Fibroblast of skin of abdomen (primary cell): Measurements from ENCODE around the gene SLC25A23. TPM values are rescaled to one million over a fixed set of nuclear protein-coding genes. Genes with fewer than 3 reads are reported as not detected.
A peak's percentile ranks its signal among the peaks of the same experiment; 100 is the strongest.
"Not testable (repeated sequence)": the region's sequence is repeated elsewhere in the genome, so short reads cannot be mapped to it uniquely, and the experiment has no call there.

Source experiments
- DNase-seq: peaks from one replicate; pipeline ENCODE4 v3.0.0-alpha.2; 2013
- polyA plus RNA-seq, 2 experiments: library from polyadenylated mRNA; unstranded; fragments of 120-200 nt; gene quantifications; one replicate each; pipeline ENCODE4 v1.2.1, GENCODE V29; 2013; ENCODE audit not compliant: insufficient read length in 2 of 2

The SLC25A23 gene
- 61.3 TPM for polyA plus RNA-seq (2013, experiment 1 of 2; ENCODE audit: insufficient read length)
- 63.3 TPM for polyA plus RNA-seq (2013, experiment 2 of 2; ENCODE audit: insufficient read length)

DNA sequence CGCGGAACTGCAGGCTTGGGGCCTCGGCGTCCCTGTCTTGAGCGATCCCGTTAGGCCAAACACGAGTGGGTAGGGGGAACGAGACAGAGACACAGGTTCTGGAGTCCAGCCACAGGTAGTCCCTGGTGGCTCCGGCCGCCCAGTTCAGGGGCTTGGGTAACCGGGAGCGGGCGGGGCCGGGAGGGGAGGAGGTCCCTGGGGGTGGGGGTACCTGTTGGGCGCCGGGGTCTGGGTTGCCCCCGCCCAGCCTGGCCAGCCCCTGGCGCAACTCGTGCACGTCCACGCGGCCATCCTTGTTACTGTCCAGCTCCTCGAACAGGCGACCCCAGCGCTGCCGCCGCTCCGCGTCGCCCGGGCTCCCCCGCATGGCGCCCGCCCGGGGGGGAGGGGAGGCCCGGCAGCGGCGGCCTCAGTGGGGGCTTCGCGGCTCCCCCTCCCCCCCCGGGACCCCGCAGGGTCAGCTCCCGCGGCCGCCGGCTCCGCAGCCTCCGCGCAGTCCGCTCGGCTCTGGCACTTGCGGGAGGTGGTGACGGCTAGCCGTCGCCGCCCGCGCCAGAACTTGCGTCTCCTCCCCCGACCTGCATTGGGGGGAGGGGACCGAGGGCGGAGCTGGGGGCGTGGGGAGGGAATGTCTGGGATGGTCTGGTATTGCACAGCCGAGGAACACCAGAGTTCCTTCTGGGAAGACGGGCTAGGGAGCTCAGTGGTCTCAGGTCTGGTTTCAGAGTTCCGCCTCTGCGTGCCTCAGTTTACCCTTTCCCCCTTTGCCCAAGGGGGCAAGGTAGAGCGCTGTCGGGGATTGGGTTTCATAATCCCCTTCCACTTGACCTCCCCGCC, at the start of gene SLC25A23:
Gene SLC25A23 (minus strand): TSS at position 531 of the 837 bp plus-strand sequence. CDS start 164 bp downstream, at position 367.
- peak; percentile 82 for DNase-seq

DNA sequence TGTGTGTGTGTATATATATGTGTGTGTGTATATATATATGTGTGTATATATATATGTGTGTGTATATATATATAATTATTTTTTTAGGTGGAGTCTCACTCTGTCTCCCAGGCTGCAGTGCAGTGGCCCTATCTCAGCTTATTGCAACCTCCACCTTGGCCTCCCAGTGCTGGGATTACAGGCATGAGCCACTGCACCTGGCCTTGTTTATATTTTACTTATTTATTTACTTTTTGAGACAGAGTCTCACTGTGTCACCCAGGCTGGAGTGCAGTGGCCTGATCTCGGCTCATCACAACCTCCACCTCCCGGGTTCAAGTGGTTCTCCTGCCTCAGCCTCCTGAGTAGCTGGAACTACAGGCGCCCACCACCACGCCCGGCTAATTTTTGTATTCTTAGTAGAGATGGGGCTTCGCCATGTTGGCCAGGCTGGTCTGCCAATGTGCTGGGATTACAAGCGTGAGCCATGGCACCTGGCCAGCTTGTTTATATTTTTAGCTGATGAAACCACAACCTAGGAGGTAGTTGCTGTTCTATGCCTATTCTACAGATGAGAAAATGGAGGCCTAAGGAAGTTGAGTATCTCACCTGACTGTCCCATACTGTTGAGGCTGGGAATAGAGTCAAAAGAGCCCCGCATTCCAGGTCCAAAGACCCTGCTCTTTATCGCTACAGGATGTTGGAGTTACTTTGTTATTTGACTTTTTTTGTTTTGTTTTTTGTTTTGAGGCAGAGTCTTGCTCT, 48.6 kb upstream of the SLC25A23 start:
- not testable (repeated sequence) for DNase-seq

DNA sequence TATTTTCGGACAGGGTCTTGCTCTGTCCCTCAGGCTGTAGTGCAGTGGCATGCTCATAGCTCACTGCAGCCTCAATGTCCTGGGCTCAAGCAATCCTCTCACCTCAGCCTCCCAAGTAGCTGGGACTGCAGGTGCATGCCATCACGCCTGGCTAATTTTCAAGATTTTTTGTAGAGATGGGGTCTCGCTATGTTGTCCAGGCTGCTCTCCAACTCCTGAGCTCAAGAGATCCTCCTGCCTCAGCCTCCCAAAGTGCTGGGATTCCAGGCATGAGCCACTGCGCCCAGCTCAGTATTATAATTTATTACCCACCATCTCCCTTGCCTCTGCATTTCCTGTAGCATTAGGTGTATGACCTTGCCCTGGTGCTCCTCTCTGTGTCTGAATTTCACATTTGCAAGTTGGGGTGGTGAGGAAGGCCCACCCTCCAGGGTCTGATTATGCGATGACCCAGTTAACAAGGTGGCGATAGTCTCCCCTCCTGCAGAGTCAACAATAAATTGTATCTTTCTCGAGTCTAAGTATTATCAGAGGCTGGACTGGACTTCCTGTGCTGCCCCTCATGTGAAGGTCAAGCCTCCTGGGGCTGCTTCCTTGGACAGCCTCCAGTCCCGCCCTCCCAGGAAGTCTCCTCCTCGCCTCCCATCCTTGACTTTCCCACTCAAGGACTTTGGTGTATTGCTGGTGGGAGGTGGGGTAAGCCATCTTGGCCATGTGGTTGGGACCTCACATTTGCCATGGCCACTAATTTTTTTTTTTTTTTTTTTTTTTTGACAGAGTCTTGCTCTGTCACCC, 44.0 kb upstream of the SLC25A23 start:
- DNase-seq, result no peak

DNA sequence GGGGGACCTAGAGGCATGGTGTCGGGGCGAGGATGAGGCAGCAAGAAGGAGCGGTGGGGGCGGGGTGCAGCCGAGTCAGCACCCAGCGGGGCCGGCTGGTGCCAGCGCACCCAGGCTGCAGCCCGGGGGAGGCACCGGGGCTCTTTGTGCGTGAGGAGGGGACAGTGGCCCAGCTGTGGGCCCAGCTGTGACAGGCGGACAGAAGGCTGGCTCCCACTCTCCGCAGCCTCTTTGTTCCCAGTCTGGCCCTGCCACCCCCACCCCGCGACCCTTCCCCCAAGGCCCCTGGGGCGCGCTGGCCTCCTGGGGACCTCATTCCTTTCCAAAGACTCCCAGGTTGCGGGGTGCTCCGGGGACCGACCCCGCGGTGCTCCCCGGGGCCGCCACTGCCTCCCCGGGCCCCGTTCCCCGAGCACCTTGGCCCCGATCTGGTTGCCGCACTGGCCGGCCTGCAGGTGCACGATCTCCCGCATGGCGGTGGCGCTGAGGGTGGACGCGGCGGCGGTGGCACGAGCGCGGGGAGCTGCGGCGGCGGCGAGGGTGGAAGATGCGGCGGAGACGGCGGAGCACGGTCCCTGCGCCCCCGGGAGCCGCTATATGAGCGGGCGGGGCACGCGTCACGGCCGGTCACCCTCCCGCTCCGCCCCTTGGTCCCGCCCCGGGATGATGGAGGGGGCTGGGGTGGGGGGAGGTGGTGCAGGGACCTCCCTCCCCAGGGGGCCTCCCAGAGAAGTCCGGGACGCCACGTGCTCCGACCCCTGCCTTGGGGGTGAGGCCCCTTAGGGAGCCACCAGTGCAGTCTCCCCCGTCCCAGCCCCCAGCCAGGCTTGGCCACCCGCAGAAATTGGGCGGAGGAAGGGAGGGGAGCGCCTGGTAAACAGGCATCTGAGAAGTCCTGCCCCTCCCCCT, 42.4 kb upstream of the SLC25A23 start, which contains the start of gene TUBB4A:
Gene TUBB4A (minus strand): TSS at position 570 of the 909 bp plus-strand sequence. CDS start 97 bp downstream, at position 473.
- DNase-seq, result no peak

DNA sequence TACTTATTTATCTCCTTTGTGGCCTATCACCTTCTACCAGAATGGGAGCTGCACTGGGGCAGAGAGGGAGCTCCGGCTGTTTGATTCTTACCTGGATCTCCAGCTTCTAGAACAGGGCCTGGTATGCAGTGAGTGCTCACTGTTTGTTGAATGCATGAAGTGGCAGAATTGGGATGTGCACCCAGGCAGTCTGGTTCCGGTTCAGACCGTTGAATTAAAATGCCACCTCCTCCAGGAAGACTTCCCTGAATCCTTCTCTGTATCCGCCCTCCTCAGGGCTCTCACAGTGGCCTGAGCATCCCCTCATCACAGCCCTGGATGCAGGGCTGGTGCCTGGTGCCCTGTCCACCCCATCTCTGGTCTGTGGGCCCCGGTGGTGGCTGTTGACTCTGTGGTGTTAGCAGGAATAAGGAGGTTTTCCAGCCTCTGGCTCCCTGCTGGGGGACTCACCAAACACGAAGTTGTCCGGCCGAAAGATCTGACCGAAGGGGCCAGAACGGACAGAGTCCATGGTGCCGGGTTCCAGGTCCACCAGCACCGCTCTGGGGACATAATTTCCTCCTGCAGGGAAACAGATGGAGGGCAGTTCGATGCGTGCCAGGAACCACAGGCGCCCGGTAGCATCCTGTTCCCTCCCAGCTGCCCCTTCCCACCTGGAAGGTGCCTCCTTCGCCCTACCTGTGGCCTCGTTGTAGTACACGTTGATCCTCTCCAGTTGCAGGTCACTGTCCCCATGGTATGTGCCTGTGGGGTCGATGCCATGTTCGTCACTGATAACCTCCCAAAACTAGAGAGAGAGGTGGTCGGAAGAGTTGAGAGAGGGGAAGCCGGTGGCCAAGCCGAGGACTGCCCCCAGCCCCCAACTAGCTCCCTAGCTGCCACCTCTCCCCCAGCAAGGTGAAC, 41.5 kb upstream of the SLC25A23 start:
- DNase-seq, result no peak

DNA sequence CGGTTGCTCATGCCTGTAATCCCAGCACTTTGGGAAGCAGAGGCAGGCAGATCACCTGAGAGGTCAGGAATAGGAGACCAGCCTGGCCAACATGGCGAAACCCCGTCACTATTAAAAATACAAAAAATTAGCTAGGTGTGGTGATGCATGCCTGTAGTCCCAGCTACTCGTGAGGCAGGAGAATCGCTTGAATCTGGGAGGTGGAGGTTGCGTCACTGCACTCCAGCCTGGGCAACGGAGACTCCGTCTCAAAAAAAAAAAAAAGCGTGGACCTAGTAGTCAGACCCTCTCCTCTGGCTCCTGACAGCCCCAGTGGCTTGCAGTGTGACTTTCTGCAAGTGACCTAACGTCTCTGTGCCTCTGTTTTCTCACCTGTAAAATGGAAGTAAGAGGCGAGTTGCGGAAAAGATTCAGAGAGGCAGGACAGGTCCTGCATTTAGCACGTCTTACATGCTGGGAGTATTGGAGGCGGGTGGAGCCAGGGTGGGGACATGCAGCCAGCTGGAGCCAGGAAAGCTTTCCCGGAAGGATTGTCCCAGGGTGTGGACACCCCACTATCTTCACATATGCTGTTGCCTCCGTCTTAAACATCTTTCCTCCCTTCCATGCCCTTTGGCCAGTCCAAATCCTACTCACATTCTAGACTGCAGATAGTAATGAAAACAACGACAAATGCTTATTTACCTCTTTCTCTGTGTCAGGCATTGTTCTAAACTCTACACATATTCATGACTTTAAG, 39.6 kb upstream of the SLC25A23 start:
- DNase-seq, result no peak

DNA sequence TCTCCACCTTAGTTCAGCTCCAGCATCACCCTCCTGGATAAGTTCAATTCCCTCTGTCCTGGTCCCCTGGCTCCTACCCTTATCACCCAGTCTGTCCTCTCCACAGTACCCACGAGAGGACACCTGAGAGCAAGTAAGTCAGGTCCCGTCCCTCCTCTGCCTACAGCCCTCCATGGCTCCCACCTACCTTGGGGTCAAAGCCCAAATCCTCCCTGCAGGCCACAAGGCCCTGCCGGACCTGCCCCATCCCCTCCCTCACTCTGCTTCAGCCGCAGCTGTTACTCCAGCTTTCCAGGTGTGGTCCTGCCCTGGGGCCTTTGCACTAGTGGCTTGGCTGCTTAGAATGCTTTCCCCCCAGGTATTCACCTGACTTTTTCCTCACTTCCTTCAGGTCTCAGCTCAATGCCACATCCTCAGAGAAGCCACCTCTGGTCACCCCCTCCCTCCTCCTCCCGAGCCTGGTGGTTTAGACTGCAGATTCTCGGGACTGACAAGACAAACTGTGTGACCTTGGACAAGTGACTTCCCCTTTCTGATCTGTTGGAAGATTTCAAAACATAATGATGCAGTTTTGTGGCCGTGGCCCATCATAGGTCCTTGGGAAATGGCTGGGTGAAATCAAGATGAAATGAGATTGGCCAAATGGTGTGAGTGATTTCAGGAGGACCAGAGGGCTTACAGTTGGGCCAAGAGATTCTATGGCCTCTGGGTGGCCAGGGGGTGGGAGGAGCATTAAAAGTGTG, 38.9 kb upstream of the SLC25A23 start:
- DNase-seq, result no peak

DNA sequence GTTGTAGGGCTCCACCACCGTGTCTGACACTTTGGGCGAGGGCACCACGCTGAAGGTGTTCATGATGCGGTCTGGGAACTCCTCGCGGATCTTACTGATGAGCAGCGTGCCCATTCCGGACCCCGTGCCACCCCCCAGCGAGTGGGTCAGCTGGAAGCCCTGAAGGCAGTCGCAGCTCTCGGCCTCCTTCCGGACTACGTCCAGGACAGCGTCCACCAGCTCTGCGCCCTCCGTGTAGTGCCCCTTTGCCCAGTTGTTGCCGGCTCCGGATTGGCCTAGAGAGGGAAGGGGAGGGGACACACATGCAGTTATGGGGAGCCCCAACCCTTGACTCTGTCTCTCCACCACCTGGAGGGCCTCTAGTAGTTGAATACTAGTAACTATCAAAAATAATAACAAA, 36.4 kb upstream of the SLC25A23 start:
- DNase-seq, result no peak

DNA sequence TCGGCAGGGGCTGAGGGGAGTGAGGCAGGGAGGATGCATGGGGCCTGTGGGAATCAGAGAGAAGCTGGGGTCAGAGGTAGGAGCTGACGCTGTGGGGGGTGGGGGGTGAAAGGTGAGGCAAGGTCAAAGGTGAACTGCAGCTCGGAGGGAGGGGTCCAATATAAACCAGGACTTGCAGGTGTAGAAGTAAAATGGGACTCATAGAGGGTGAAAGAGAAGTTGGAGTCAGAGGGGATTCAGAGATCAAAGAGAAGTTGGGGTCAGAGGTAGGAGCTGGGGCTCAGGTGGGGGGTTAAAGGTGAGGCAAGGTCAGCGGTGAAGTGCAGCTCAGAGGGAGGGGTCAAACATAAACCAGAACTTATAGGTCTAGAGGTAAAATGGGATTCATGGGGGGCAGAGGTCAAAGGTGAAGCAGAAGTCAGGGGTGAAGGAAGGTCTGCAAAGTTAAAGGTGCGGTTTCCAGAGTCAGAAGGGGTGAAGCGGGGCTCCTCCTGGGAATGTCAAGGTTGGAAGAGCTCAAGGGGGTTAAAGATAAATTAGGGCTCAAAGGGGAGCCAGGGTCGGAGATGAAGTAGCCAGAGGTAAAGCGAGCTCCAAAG, 34.9 kb upstream of the SLC25A23 start:
- no peak for DNase-seq

DNA sequence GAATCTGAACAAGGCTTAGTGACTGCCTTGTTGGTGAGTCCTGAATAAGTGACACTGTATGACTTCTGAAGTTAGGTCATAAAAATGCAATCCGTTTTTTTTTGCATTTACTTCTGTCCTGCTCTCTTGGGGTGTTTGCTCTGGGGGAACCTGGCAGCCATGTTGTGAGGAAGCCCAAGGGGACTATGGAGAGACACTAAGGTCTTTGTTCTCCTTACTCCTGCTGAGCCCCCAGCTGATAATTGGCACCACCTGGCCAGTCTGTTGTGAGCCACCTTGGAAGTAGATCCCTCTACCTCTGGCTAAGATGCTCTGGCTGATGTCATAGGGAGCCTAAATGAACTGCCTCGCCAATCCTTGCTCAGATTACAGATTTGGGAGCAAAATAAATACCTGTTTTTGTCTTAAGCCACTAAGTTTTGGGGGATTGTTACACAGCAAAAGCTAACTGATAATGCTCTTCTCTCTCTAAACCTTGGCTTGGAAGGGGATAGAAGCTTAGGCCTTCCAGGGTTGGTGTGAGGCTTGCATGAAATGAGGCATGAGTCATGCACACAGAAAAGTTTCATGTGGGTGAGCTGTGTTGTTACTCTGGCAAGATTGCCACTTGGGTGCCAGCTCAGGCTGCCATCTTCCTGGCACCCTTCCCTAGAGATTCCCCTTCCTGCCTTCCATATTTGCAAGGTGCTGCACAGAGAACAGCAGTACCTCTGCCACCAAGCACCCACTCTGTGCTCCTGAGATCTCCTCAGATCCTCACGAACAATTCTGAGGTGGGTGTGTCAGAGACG, 32.4 kb upstream of the SLC25A23 start:
- no peak for DNase-seq

DNA sequence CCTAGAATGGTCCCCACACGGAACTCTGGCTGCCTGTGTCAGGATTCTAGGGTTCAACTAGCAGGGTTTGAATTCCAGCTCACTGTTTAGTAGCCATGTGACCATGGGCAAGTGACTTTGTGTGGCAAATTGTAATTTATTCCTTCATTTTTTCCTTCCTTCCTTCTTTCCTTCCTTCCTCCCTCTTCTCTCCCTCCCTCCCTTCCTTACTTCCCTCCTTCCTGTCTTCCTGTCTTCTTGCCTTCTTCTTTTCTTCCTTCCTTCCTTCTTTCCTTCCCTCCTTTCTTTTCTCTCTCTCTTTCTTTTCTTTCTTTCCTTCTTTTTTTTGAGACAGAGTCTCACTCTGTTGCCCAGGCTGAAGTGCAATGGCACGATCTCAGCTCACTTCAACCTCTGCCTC, 30.5 kb upstream of the SLC25A23 start:
- DNase-seq, result no peak

DNA sequence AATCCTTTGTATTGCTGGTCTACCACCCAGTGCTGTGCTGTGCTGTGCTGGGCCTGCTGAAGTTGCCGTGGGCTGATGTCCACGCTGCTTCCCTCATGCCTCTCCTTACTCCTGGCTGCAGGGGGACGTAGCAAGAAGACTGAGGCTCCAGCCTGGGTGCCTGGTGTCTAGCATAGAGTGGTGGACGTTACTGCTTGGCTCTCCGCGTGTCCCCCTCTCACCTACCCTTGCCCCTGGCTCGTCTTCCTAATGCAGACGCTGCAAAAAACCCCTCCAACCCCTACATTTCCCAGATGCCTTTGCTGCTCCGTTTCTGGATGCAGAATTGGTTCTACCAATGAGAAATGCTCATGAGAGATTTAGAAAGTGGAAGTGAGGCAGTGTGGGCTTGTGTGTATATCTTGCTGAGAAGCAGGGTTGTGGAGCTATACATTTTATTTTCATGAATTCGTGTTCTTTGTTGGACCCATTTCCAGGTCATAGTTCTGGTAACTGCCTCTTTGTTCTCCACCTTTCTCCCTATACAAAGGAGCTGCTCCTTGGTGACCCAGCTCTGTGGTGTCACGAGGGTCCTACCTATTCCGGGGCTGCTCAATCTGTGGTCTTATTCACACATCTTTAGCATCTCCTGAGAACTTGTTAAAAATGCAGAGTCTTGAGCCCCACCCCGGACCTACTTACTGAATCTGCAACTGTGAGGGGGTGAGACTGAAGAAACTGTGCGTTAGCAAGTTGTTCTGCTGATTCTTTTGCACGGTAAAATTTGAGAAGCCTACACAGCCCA, 29.9 kb upstream of the SLC25A23 start:
- DNase-seq, result no peak

DNA sequence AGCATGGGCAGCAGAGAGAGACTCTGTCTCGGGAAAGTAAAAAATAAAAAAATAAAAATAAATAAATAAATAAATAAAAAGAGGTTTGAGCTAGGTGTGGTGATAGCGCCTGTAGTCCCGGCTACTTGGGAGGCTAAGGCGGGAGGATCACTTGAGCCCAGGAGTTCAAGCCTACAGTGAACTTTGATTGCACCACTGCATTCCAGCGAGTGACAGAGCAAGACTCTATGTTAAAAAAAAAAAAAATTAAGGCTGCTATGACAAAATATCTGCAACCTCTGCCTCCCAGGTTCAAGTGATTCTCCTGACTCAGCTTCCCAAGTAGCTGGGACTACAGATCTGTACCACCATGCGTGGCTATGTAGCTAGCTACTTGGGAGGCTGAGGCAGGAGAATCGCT, 25.2 kb upstream of the SLC25A23 start:
- no peak for DNase-seq

DNA sequence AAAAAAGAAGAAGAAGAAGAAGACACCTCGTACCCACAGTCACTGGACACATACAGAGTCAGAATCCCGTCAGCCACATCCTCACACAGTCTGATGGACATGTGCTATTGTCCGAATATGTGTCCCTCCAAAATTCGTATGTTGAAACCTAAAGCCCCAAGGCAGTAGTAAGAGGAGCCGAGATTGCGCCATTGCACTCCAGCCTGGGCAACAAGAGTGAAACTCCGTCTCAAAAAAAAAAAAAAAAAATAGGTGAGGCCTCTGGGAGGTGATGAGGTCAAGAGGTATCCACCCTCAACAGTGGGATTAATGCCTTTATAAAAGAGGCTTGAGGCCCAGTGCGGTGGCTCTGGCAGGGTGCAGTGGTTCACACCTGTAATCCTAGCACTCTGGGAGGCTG, 24.6 kb upstream of the SLC25A23 start:
- no peak for DNase-seq

DNA sequence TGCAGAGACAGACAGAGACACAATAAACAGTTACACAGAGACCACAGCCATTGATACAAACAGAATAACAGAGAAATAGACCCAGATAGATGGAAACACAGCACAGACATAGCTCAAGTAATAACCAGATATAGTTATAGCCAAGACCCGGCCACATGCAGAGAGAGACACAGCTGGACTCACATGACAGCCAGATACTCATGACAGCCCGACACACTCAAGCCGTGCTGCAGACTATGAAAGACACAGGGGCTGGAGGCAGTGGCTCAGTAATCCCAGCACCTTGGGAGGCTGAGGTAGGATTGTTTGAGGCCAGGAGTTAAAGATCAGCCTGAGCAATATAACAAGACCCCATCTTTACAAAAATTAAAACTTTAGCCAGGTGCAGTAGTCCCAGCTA, 23.6 kb upstream of the SLC25A23 start:
- DNase-seq, result no peak

DNA sequence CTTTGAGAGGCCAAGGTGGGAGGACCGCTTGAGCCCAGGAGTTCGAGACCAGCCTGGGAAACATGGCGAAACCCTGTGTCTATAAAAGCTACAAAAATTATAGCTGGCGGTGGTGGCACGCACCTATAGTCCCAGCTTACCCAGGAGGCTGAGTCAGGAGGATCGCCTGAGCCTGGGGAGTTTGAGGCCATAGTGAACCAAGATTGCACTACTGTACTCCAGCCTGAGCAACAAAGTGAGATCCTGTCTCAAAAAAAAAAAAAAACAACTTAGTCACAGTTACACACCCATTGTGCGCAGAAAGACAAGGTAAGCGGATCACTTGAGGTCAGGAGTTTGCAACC, 22.7 kb upstream of the SLC25A23 start:
- DNase-seq, result no peak
